Stimulated activated CD4-positive, alpha-beta T cell treated with anti-CD3 and anti-CD28 coated beads, Interleukin-15, amount 100 ng/mL, for 24 hours (primary cell): ENCODE results near the gene EMID1.

Experiments used
- DNase-seq: peaks from one replicate; pipeline ENCODE4 v3.0.0-alpha.2; 2020

Gene EMID1

DNA sequence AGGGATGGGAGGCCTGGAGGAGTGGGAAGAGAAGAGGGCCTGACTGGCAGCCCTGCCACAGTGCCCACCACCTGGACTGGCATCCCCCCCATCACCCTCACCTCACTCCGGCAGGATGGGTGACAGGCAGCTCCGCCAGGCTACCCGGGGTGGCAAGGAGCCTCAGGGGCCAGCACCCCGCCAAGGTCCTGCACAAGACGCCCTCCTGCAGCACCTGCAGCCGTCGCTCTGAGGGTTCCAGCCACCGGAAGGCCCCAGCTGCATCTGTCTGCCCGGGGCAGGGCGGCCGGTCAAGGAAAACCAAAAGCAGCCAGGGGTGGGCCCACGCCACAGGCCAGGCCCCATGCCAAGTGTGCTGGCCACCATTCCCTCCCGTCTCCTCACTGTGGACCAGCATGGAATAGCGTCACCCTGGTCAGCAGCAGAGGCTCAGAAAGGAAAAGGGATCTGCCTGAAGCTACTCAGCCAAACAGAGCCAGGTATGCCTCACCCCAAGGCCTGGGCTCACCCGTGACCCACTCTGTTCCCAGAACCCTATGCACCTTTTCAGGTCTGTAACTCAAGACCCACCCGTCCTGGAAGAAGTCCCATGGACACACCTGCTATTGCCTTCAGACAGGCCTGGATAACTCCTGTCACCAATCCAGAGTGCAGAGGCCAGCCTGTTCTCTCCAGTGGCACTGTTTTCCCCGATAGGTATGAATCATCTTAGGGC lies 55.1 kb downstream of the EMID1 start:
- no peak for DNase-seq

DNA sequence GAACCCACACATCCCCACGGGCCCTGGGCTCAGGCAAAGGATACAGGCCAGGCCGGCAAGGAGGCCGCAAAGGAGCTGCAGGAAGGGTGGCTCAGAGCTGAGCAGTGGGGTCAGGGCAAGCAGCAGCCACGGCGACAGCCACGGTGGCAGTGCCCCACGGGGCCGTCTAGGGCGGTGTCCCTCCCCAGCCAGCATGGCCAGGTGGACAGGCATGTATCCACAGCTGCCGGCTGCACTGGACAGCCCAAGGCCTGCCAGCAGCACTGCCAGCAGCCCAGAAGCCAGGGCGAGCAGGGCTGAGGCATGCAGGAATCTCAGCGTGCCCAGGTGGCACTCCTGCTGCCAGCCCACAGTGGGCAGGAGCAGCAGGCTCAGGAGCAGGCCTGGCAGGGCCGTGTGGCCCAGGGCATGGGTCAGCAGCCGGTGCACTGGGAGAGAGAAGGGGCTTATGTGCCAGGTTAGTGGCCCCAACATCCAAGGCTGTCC lies 58.1 kb downstream of the EMID1 start:
- no peak for DNase-seq

- no peak for DNase-seq
These were observed 59.6 kb downstream of the EMID1 start for GRCh38 chr22:29265305-29265704.

- no peak for DNase-seq
These were observed 60.2 kb downstream of the EMID1 start for GRCh38 chr22:29265929-29266328.

- DNase-seq: no peak
These were observed 61.1 kb downstream of the EMID1 start for GRCh38 chr22:29266564-29267461.

DNA sequence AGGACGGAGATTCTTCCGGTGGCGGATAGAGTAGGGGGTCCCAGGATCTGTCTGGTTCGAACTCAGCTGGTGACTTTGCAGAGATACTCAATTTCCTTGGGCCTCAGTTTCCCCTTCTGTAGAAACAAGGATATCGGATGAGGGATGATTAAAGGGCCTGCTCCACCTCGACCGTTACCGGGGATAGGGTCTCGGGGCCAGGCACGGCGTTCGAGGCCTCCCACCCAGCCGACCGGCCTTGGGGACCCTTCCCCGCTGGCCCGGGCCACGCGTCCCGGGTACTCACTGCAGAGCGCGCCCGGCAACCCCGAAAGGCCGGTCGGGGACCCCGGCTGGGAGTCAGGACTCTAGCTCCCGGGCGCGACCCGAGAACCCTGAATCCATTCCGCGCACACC lies 61.8 kb downstream of the EMID1 start:
- no peak for DNase-seq

DNA sequence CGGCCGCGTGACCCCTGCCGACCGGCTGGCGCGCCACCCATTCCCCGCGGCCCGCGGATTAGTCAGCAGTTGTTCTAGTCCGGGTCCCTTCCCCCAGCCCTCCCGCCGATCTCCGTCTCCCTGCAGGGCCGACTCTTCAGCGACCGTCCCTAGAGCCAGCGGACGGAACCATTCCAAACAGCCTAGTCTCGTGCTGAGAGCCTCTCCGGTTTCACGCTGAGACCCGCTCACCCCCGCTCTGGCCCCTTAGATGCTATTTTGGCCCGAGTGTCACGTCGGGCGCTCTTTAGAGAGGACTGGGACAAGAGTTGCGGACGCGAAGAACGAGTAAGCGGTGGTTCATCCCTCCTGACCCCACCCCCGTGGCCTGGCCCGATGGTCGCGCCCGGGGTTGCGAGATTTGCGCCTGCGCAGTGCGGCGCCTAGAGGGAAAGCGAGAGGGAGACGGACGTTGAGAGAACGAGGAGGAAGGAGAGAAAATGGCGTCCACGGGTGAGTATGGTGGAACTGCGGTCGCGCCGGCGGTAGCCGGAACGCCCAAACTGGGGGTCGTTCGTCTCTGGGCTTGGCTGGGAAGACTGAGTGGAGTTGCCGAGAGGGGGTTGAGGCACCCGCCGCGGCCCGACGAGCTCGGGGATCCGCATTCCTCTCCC lies 62.3 kb downstream of the EMID1 start, which contains the start of the genes EWSR1 and RHBDD3:
TSS of gene EWSR1 (plus strand) at position 411 of the 653 bp plus-strand sequence. CDS start at position 480, 69 bp downstream.
TSS of gene RHBDD3 (minus strand) at position 124 of the 653 bp plus-strand sequence. CDS start 2,355 bp downstream, outside the sequence.
- peak; percentile 96 for DNase-seq

GRCh38 chr22:29268511-29269229 lies 63.0 kb downstream of the EMID1 start:
- DNase-seq: peak; percentile 51

- no peak for DNase-seq
These were observed 63.5 kb downstream of the EMID1 start for GRCh38 chr22:29269230-29269604.

DNA sequence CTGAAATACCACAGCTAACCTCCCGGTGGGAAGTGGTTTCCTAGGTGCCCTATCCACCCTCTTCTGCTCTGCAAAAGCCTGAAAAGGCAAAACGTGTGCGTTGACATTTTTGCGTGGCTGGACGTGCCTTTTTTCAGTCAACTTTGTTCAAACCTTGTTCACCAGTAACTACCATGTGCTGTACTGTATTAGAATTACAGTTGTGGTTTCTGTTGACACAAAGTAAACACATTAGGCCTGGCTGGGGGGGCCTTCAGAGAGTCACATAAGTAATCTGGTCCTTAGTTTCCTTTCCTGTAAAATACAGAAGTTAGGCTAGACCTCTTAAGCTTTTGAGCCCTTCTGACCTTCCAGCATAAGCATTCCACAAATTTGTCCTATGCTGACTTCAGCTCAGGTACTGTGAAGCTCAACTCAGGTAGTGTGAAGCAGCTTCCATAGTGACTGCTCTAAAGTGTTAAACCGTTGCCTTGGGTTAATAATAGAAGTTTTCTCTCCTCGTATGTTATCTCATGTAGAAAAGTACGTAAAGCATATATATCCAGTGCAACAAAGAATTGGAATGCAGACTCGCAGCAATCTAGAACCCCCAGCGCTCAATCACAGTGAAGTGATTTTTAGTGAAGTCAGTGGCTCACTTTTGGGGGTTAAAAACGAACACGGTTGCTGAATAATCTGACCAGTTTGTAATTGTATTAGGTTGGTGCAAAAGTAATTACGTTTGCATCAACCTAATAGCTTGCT lies 64.2 kb downstream of the EMID1 start:
- peak; percentile 23 for DNase-seq

DNA sequence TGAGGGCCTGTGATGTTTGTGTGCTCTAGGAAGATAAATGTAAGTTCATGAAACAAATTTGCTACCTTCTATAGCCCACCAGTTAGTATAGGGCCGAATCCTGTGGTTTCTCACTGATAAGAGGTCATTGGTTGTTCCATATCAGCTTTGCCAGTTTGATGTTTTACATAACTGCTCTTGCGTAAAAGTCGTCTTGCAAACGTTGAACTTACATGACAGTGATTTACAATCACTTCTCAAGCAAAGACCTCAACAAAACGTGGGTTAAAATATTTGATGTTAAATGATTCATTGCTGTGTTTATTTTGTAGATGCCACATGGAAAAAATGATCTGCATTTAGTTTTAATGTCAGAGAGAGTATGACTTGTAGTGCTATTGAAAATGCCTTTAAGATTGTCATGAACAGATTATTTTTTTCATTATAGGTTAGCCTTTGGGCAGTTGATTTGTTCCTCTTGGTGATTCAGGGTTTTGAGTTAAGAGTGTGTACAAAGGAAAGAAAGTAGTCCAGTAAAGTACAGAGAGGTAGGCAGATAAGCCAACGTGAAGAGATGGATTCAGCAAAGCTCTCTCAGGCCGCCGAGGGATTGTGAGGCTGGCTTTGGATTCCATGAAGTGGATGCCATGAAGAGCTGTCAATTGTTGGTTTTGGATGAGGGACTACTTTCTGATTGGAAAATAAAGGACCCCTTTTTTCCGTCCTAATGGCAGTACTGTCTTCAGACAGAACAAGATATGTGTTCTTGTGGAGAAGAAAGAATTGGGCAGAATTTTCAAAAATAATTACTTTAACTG lies 65.0 kb downstream of the EMID1 start:
- DNase-seq: no peak

DNA sequence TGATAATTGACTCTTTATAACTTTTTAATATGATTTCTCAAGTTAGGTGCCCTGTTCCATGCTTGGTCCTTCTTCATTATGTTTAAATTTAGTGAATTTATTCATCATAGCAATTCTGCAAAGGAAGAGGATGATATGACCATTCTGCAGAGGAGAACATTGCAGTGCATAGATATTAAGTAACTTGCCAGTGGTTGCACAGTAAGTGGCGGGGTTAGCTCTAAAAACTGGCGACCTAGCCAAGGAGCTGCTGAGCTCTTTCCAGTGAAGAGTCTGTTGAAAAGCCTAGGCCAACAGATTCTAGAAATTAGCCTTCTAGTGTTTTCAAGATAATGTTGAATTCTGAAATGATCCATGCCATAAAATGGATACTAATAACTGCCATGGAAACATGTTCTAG lies 66.9 kb downstream of the EMID1 start:
- no peak for DNase-seq

DNA sequence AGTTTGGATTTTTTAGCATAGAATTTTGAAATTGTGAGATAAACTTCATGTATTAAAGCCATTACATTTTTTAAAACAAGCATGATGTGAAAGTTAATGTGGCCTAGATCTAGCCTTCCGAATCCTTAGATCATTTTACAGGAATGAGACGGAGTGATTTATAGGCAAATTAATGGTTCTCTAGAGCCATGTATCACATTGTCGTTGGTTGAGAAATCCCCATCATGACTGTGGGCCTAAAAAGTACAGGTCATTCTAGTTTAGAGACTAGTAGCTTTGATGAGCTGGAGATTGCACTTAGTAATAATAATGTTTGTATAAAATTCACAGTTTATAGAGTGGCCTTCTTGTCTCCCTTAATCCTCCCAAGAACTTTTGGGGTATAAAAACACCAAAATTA lies 69.5 kb downstream of the EMID1 start:
- no peak for DNase-seq

DNA sequence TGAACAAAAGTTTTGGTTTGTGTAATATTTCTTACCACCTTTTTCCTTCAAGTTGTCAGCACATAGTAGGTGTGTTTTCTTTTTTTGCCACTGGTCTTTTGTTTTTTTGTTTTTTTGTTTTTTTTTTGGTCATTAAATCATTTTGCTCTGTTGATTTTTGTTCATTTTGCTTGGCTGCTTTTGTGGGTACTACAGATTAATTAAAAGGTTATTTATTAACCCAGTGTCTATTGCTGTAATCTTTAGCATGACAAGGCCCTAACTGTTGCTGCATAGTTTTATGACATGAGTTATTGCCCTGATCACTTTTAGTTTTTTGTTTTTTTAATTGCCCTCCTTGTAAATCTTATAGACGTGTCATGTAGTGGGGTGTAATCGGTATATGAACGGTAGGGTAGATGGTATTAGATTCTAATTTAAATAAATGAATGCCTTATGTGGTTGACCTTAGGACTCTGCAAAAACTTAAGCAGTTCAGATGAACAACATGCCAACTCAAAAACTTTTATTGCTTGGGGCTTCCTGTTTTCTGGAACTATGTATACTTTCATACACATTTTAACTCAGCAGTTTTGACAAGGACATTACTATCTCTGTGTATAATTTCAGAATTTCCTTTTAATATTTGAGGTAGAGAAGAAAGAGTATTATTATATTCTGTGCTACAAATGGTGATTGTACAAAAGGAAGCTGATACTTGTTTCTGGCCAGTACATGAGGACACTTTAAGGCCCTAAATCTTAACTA lies 70.3 kb downstream of the EMID1 start:
- no peak for DNase-seq

- DNase-seq: no peak
These were observed 72.2 kb downstream of the EMID1 start for GRCh38 chr22:29277927-29278326.

DNA sequence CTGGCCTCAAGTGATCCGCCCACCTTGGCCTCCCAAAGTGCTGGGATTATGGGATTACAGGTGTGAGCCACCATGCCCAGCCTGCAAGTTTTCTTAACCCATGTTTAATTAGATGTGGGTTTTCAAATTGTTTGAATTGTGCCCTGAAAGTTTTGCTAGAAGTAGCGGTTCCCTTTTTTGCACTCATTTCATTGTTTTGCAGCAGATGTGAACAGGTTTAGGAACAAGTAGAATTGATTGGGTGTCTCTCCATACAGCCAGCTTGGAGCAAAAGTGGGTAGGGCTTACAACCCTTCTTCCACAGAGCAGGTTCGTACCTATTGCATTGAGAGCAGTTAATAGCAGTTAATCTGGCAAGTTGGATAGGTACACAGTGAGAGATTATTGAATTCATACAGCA lies 78.5 kb downstream of the EMID1 start:
- DNase-seq: no peak

- no peak for DNase-seq
These were observed 83.1 kb downstream of the EMID1 start for GRCh38 chr22:29288837-29289236.

DNA sequence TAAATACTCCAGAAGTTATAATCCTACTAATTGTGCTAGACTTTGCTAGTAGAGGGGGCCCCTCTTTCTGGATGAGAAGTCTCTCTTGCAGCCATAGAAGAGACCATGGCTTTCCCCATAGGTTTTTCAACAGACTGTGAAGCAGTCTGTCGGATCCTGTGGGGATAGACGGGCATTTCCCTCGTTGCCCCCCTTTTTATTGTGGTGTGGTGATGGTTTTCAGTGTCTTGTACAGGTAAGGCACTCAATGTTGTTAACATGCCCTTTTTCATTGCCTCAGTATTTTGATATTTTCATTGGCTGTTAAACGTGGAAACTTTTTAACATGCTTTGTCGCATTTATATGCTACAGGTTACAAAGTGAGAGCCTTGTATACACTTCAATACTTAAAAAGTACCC lies 84.4 kb downstream of the EMID1 start:
- DNase-seq: no peak

GRCh38 chr22:29291215-29291614 lies 85.5 kb downstream of the EMID1 start:
- DNase-seq: no peak

- no peak for DNase-seq
These were observed 86.7 kb downstream of the EMID1 start for GRCh38 chr22:29292379-29292778.
